HUDEP-2 (cell line): Measurements from ENCODE around the gene GMCL1.

ENCODE experiments used
- DNase-seq, 76 experiments: peaks; one replicate each; lab custom pipeline; 2025; ENCODE audit not compliant: unreplicated experiment in 76 of 76; lab: John Stamatoyannopoulos, UW

GMCL1 gene

DNA sequence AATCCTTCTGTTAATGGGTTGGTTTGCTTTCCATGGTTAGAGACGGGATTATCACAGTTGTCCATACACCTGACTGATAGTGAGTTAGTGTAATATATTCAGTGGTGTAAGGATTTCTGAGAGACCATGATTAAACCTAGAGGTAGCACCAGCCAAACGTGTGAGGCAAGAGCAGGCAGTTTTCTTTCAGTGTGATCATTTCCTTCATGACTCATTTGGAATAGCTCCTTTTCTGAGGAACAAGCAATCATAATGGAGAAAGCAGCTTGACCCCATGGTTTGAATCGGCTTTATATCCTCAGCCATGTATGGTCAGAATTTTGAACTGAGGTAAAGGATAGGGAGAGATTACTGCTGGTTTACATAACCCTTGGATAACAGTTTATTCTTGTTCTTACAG, 88.4 kb downstream of the GMCL1 start:
- peak in 1 of 76 experiments; percentile 8 for DNase-seq

DNA sequence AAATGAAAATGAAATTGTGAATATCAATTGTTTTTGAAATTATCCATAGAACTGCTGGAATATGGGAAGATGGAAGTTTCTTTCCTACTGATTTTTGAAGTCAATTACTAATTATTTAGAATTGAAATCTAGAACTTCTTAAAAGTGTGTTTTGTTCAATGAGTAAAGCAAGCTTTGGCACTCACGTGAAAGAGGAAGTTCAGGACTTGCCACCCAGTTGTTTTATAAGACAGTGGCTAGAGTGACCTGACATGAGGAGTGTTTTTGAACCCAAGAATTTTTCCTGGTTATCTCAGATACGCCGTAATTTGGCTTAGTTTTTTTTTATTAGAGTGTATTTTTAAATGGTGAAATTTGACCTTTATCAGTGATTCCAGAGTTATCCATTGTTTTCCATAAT, 88.9 kb downstream of the GMCL1 start:
- peak in 1 of 76 experiments; percentile 20 for DNase-seq

DNA sequence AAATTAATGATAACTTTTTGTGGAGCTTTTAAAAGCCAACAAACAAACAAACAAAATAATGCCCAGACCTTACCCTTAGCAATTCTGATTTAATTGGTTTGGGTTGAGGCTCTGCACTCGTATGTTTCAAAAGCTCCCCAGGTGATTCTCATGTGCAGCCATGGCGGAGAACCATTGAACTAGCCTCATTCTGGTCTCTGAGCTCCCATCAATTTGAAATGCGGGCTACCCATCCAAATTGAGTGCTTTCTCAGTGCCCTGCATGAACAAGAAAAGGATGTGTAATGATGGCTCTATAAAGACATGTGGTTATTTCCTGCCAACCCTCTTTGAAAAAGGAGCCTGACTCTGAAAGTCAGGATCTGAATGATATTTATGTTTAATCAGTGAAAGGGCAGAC, 93.7 kb downstream of the GMCL1 start:
- no peak for DNase-seq

DNA sequence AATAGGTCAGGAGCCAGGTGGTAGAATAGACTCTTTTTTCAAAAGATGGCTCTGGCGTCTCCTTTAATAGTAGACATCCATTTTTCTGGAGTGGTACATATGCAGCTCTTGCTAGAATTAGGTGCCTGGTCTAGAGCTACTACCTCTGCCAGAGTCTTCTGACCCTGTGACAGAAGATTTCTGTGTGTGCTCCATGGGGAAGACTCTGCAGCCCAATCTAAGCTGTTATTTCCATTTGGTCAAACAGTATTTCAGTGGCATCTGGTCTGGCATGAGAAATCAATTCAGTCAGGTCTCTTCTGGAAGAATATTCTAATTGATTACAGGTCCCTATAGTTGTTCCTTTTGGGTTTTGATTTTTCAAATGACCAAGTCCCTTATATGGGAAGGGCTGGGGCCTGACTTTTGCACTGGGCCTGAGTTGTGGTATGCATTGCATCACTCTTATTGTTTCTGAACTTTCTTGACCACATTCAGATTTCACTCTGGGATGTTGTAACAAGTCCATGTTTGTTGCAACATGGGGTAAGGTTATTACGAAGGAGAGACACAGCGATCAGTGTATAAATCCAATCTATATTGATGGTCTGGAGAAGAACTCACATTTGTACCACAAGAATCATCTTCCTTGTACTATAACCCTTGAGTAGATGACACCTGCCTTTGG, 97.5 kb downstream of the GMCL1 start:
- no peak for DNase-seq
